ENCODE data around the gene SNN. TPM values are rescaled to one million over a fixed set of nuclear protein-coding genes. Genes with fewer than 3 reads are reported as not detected.

The SNN gene
- total RNA-seq, 4 donors from 2014 or later, result 22.5 to 94.5 (median 78.1) TPM

DNA sequence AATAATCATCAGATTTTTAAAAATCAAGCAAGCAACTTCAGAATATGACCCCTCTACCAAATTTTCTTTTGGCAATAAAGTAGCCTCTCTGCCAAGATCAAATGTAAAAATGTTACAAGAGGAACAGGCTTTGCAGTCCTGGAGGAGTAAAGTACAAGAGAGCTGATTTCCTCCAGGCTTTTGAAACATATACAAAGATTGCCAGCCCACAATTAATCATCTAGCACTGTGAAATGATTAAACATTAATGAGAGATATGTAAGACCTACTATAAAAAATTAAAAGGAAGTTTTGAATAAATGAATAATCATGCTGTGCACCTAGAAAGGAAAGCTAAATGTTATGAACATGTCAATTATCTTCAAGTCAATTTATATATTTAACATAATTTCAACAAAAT is 48.1 kb downstream of the SNN start:
- peaks cover 0 to 29% of the 10 kb centered on the region in 2 donors for H3K36me3 ChIP-seq
- H3K4me1 ChIP-seq, result peaks cover 4 to 28% of the 10 kb centered on the region in 2 donors
- H3K4me3 ChIP-seq, result no peak overlapping the region
- in situ Hi-C loops (cut with MboI; ENCODE audit: low sequenced_read_pairs in 4 of 4), result loop anchor here in 2 of 4 donors (5.0 to 25.0 kb wide), 3 partner anchors 182 to 754 kb away; no protein-coding TSS in a partner anchor
- TF ChIP-seq POLR2A (IDR thresholded peaks at IDR 0.05), result no peak
- TF ChIP-seq, protein P1, sequence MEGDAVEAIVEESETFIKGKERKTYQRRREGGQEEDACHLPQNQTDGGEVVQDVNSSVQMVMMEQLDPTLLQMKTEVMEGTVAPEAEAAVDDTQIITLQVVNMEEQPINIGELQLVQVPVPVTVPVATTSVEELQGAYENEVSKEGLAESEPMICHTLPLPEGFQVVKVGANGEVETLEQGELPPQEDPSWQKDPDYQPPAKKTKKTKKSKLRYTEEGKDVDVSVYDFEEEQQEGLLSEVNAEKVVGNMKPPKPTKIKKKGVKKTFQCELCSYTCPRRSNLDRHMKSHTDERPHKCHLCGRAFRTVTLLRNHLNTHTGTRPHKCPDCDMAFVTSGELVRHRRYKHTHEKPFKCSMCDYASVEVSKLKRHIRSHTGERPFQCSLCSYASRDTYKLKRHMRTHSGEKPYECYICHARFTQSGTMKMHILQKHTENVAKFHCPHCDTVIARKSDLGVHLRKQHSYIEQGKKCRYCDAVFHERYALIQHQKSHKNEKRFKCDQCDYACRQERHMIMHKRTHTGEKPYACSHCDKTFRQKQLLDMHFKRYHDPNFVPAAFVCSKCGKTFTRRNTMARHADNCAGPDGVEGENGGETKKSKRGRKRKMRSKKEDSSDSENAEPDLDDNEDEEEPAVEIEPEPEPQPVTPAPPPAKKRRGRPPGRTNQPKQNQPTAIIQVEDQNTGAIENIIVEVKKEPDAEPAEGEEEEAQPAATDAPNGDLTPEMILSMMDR (IDR thresholded peaks at IDR 0.05 in 4 of 5, conservative IDR thresholded peaks at IDR 0.05 in 1 of 5), result no peak
- no peak for ATAC-seq
- H3K9me3 ChIP-seq, result no peaks in the 10 kb centered on the region
- H3K27ac ChIP-seq, result peak overlapping the region in 3 of 4 donors; percentile 8 to 95 (median 89)
- H3K27me3 ChIP-seq, result no peaks in the 10 kb centered on the region
- no peak for DNase-seq
- intact Hi-C loops (cut with DNase I; ENCODE audit: low total_unique reads), result loop anchor here (10.0 kb wide), 1 partner anchor 222 kb away; no protein-coding TSS in a partner anchor

DNA sequence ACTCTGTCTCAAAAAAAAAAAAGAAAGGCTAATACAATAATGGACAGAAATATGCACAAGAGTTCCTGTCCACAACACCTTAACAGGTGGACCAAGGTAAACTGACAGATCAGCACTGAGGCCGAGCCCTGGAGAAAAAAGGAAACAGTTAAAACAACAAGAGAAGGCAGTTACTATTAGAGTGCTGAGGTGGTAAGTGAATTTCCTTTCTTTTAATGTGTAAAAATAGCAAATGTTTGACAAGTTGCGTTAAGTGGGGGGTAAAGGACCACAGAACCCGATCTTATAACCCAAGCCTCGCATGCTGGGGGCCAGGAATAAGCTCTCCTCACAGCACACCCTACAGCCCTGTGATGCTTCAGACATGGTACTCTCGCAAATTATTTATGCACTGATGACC is 49.6 kb downstream of the SNN start:
- in situ Hi-C loops (cut with MboI; ENCODE audit: low sequenced_read_pairs in 4 of 4), result loop anchor here in 2 of 4 donors (5.0 to 25.0 kb wide), 3 partner anchors 183 to 756 kb away; no protein-coding TSS in a partner anchor
- Histone ChIP-seq H3K9me3 (no peaks in the 10 kb centered on the region), H3K27ac (peak overlapping the region in 3 of 4 donors; percentile 12 to 95 (median 89)), H3K27me3 (no peaks in the 10 kb centered on the region), H3K36me3 (peaks cover 0 to 32% of the 10 kb centered on the region in 2 donors), H3K4me1 (peaks cover 10 to 18% of the 10 kb centered on the region in 2 donors), H3K4me3 (no peak overlapping the region)
- TF ChIP-seq, protein P1 (IDR thresholded peaks at IDR 0.05 in 4 of 5, conservative IDR thresholded peaks at IDR 0.05 in 1 of 5), result no peak
- no peak for TF ChIP-seq POLR2A (IDR thresholded peaks at IDR 0.05)
- intact Hi-C loops (cut with DNase I; ENCODE audit: low total_unique reads), result loop anchor here (10.0 kb wide), 1 partner anchor 223 kb away; no protein-coding TSS in a partner anchor
- DNase-seq, result no peak
- ATAC-seq, result no peak

DNA sequence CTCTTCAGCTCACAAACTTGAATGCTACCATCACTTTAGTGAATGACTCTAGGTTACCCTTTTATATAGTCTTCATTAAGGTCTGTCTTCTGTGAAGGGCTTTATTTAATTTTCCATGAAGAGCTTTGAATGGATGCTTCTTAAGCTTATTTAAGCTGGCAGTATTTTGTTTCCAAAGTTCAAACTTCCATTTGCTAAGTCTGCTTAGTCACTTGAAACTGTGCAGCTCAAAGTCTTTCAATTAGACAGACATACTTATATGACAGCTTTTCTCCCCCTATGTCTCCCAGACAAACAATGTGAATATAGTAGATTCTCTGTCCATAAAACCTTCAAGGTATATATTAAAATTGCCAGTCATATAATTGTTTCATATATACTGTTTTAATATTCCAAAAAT is 50.9 kb downstream of the SNN start:
- TF ChIP-seq, protein P1 (IDR thresholded peaks at IDR 0.05 in 4 of 5, conservative IDR thresholded peaks at IDR 0.05 in 1 of 5), result no peak
- no peak for TF ChIP-seq POLR2A (IDR thresholded peaks at IDR 0.05)
- ATAC-seq (no peak), DNase-seq (no peak)
- Histone ChIP-seq H3K4me3 (no peak overlapping the region), H3K4me1 (peaks cover 9 to 10% of the 10 kb centered on the region in 2 donors), H3K27ac (peak overlapping the region; percentile 23 to 95 (median 71)), H3K27me3 (no peaks in the 10 kb centered on the region), H3K36me3 (peaks cover 0 to 41% of the 10 kb centered on the region in 2 donors), H3K9me3 (no peaks in the 10 kb centered on the region)
- intact Hi-C loops (cut with DNase I; ENCODE audit: low total_unique reads) (loop anchor here (10.0 kb wide), 1 partner anchor 224 kb away; no protein-coding TSS in a partner anchor), in situ Hi-C loops (cut with MboI; ENCODE audit: low sequenced_read_pairs in 4 of 4) (loop anchor here in 2 of 4 donors (5.0 to 25.0 kb wide), 3 partner anchors 184 to 757 kb away; no protein-coding TSS in a partner anchor)

DNA sequence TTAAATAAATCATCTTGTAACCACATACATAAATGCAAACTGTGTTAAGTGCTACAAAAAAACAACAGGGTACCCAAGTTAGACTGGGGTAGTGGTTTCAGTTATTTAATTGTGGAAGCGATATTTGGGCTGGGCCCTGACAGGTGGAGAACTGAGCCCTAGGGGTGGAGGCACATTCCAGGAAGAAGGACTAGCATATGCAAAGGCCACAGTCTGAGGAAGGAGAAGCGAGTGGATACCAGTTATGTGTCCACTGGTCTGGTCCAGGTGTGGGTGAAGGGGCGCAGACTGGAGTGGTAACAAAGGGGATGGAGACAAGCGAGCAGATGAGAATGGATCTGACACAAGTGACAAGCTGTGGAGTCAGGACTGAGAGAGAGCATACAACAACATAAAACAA is 51.5 kb downstream of the SNN start:
- no peaks in the 10 kb centered on the region for H3K27me3 ChIP-seq
- TF ChIP-seq POLR2A (IDR thresholded peaks at IDR 0.05), result no peak
- TF ChIP-seq, protein P1 (IDR thresholded peaks at IDR 0.05 in 4 of 5, conservative IDR thresholded peaks at IDR 0.05 in 1 of 5), result no peak
- intact Hi-C loops (cut with DNase I; ENCODE audit: low total_unique reads) (loop anchor here (10.0 kb wide), 1 partner anchor 225 kb away; no protein-coding TSS in a partner anchor), in situ Hi-C loops (cut with MboI; ENCODE audit: low sequenced_read_pairs in 4 of 4) (loop anchor here in 2 of 4 donors (5.0 to 25.0 kb wide), 3 partner anchors 185 to 757 kb away; no protein-coding TSS in a partner anchor)
- H3K4me3 ChIP-seq, result no peak overlapping the region
- DNase-seq (no peak), ATAC-seq (no peak)
- peak overlapping the region; percentile 23 to 95 (median 71) for H3K27ac ChIP-seq
- peaks cover 6 to 7% of the 10 kb centered on the region in 2 donors for H3K4me1 ChIP-seq
- H3K9me3 ChIP-seq, result no peaks in the 10 kb centered on the region
- peaks cover 0 to 41% of the 10 kb centered on the region in 2 donors for H3K36me3 ChIP-seq
